ENCODE results near the gene CATSPERD.
"Not testable (repeated sequence)": the region's sequence is repeated elsewhere in the genome, so short reads cannot be mapped to it uniquely, and the experiment has no call there.

CATSPERD gene

DNA sequence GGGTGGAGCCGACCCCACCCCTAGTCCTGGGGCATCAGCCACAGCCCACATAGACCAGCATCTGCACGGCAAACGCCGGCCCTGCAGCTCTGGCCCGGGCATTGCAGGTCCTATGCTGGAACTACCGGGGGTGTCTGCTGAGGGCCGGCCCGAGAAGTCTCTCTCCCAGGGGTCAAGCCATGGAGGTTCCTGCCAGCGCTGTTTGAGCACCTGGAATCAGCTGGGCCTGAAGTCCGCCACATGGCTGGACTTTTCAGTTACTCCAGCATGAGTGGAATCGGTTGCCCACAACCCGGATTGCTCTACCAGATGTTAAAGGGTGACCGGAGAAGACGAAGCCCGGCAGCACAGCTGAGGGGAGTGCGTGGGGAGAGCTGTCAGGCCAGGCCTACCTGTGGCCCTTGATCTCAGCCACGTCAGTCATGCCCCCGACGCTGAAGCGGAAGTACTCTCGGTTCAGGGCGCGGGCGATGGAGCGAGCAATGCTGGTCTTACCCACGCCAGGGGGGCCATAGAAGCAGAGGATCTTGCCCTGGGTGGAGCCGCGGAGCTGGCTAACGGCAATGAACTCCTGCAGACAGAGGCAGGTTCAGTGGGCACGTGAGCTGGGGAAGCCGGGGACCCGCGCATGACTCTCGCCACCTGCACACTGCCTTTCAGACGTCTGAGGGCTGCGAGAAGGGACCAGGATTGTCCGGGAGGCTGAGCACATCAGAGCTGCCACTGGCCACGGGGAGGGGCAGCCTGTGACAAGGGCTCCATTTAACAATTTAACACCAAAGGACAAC lies 21.6 kb upstream of the CATSPERD start:
- TF ChIP-seq ZNF274 (IDR thresholded peaks at IDR 0.05; ENCODE audit: low read depth, low read length): no peak

DNA sequence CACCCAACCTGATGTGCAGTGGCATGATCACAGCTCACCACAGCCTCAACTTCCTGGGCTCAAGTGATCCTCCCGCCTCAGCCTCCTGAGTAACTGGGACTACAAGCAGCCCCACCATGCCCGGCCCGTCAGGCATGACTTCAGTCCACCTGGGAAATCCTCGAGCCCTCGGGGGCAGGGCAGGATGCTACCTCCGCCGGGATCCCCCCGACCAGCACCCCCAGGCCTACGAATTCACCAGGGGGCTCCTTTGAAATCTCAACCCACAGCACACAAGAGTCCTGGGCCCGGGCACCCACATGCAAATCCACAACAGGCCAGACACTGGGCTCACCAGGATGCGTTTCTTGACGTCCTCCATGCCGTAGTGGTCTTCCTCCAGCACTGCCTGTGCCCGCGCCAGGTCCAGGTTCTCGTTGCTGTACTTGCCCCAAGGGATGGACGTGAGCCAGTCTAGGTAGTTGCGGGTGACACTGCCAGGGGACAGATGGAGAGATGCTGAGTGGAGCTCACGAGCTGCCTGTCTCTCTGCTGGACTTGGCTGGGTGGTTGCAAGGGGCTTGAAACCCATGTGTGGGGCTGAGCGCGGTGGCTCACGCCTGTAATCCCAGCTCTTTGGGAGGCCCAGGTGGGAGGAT lies 19.9 kb upstream of the CATSPERD start:
- TF ChIP-seq ZNF274 (IDR thresholded peaks at IDR 0.05; ENCODE audit: low read depth, low read length): no peak
- H3K4me3 ChIP-seq (ENCODE audit: low read length): no peak overlapping the region

More for the DNA sequence above, 21.6 kb upstream of the CATSPERD start:
- H3K4me3 ChIP-seq (ENCODE audit: low read length): no peak overlapping the region

DNA sequence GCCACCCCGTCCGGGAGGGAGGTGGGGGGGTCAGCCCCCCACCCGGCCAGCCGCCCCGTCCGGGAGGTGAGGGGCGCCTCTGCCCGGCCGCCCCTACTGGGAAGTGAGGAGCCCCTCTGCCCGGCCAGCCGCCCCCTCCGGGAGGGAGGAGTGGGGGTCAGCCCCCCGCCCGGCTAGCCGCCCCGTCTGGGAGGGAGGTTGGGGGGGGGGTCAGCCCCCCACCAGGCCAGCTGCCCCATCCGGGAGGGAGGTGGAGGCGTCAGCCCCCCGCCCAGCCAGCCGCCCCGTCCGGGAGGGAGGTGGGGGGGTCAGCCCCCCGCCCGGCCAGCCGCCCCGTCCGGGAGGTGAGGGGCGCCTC lies 18.4 kb upstream of the CATSPERD start:
- H3K4me3 ChIP-seq (ENCODE audit: low read length): not testable (repeated sequence)

DNA sequence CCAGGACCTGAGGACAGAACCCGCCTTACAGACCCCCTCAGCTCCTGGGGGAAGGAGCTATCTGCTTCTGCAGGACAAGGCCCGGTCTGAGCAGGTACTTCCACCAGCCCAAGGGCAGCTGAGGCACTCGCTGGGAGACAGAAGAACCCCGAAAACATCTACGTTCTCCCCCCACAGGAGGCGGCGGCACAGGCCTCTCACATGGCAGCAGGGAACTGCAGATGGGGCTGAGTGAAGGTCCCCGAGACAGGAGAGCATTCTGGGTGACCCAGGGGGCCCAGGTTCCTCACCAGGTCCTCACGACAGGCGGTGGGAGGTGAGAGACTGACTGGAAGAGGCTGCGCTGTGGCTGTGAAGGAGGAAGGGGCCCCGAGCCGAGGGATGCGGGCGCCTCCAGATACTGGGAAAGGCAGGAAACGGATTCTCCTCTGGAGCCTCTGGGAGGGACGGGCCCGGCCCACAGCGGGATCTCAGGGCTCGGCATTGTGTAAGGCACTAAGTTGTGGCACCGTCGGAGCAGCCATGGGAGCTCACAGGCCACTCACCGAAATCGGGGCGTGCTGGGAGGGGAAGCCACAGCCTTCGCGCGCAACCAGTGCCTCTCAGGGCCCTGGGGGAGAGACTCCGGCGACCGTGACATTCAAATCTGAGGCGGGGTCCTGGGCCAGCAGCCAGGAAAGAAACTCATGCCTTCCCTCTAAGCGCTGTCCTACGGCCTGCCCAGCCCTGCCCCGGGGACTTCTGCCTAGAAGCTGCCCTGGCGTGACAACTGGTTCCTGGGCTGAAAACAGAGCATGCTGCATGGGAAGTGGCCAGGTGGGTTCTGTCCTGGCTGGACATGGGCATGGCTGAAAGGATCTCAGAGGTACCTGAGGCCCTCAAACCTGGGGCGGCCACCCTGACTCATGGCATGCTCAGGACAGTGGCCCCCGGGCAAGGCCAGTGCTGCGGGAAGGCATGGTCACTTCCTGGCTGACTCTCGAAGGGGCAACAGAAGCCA lies 16.3 kb upstream of the CATSPERD start:
- no peak for TF ChIP-seq ZNF274 (IDR thresholded peaks at IDR 0.05; ENCODE audit: low read depth, low read length)
- no peak overlapping the region for H3K4me3 ChIP-seq (ENCODE audit: low read length)

DNA sequence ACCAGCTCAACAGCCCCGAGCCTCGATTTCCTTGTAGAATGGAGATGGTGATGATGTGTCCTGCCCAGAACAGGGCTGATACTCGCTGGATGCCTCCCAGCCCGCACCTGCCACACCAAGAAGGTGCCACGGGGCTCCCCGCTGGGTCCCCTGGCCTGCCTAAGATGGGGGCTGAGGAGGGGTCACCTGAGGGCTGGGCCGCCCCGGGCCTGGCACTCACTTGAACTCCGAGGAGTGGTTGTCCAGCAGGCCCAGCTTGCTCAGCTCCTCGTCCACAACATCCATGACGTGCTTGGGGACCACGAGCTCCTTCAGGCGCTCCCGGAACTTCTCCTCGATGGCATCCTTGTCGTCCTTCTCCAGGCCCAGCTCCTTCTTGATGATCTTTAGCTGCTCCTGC lies 14.9 kb upstream of the CATSPERD start:
- H3K4me3 ChIP-seq (ENCODE audit: low read length): no peak overlapping the region
- no peak for TF ChIP-seq ZNF274 (IDR thresholded peaks at IDR 0.05; ENCODE audit: low read depth, low read length)

DNA sequence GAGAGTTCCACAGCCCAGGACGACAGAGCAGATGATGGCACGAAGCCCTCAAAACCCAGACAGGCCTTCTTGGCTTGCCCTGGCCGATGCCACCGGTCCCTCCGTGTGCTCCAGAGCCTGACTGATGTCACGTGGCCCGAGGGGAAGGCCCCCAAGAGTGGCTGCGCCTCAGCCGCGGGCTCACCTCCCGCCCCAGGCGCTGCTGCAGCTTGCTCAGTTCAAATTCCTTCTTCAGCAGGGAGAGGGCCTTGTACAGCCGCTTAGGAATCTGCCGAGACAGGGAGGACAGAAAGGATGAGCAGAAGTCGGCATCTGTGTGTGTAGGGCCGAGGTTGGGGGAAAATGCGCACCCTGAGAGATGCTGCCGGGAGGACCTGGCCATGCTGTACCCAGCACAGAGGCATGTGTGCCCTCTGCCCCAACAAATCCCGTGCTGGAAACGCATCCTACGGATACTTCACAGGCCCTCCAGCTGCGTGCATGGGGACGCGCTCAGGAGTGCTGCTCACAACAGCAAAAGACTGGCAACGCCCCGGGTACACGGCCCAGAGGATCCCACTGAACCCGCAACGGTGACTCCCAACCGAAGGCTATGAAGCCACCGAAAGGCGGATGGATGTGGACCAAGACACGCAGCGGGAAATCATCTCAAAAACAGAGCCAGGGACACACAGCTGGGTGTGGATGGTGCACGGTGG lies 13.4 kb upstream of the CATSPERD start:
- no peak for TF ChIP-seq ZNF274 (IDR thresholded peaks at IDR 0.05; ENCODE audit: low read depth, low read length)

DNA sequence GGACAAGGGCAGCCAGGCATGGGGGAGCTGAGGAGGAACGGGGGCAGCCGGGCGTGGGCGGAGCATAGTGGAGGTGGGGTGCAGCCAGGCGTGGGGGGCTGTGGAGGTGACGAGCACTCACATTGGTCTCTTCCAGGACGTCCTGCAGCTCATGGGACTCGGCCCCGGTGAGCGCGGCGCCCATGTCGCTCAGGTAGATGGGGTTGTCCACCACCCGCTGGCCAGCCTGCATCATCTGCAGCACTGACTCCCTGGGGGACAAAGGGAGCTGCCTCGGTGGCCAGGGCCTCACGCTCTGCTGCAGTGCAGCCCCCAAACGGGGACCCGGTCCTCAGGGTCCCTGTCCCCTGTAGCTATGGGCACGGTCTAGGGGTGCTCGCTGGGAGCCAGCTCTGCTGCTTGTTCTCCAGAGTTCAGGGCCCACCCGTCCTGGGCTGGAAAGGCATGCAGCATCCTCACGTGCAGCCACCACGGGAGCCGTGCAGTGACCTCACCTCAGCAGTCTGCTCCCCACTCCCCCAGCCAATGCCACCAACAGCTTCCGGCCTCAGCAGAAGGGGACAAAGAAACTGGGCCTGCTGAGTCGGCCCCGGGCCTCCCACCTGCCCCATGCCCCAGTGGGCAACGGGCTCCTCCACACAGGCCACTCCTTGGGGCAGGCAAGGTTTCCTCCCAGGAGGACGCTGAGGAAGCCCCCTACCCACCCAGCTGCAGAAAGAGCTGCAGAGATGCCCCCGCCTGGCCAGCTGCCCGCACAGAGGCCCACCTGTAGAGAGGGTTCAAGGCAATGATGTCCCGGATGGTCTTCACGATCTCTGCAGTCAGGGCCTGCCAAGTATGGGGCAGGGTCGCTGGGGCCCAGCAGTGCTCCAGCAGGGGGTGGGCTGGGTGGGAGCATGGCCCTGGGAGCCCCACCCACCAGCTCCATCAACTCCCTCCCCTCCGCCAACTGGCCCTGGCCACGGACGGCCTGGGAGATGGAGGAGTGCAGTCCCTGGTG lies 12.6 kb upstream of the CATSPERD start:
- no peak for TF ChIP-seq ZNF274 (IDR thresholded peaks at IDR 0.05; ENCODE audit: low read depth, low read length)
- H3K4me3 ChIP-seq (ENCODE audit: low read length): no peak overlapping the region

More for the DNA sequence above, 13.4 kb upstream of the CATSPERD start:
- H3K4me3 ChIP-seq (ENCODE audit: low read length): no peak overlapping the region

DNA sequence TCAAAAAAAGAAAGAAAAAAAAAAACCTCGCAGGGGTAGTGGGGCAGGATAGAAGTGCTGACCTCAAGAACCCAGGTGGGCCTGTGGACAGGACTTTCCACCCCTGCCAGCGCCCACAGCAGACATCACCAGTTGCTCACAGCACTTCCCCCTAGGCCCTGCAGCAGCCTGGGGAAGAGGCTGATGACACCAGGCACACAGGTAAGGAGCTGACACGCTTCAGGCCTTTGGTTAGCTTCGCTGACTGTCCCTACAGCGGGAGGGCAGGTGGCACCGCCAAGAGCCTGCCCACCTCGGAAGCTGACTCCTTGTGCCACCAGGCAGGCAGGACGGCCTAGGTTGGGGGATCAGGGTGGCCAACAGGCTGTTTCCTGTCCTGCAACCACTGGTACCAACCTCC lies 9.4 kb upstream of the CATSPERD start:
- no peak for TF ChIP-seq ZNF274 (IDR thresholded peaks at IDR 0.05; ENCODE audit: low read depth, low read length)
- H3K4me3 ChIP-seq (ENCODE audit: low read length): no peak overlapping the region

DNA sequence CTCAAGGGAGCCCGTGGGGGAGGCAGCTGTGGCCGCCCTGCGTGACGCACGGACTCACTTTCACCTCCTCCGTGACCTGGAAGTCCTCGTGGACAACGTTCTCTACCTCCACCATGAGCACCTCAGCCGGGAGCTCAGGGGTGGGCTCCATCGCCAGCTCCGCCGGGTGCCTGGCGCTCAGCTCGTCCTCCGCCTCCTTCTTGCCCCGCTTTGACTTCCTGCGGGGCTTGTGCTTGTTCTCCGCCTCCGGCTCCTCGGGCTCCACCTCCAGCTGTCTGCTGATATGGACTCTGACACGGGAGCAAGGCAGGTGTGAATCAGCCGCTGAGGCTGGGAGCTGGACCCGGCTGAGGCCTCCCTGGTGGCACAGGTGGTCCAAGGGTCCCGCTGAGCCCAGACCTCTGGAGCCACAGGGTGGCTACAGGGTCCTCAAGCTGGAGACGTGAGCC lies 8.7 kb upstream of the CATSPERD start:
- no peak overlapping the region for H3K4me3 ChIP-seq (ENCODE audit: low read length)
- TF ChIP-seq ZNF274 (IDR thresholded peaks at IDR 0.05; ENCODE audit: low read depth, low read length): no peak

DNA sequence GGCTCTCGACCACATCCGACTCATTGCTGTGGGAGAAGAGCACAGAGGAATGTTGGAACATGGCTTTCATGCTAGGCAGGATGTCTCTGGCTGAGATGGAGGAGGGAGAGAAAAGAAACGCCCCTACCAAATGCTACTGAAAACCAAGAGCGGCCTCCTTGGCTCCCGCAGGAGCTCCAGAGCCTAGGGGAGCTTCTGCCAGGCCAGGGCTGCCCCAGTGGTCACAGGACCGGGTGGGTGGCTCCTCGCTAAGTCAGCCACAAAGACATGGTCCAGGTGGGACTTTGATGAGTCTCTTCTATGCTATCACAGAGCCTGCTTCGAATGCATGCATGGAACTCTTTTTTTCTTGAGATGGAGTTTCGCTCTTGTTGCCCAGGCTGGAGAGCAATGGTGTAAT lies 7.2 kb upstream of the CATSPERD start:
- no peak overlapping the region for H3K4me3 ChIP-seq (ENCODE audit: low read length)
- TF ChIP-seq ZNF274 (IDR thresholded peaks at IDR 0.05; ENCODE audit: low read depth, low read length): no peak

DNA sequence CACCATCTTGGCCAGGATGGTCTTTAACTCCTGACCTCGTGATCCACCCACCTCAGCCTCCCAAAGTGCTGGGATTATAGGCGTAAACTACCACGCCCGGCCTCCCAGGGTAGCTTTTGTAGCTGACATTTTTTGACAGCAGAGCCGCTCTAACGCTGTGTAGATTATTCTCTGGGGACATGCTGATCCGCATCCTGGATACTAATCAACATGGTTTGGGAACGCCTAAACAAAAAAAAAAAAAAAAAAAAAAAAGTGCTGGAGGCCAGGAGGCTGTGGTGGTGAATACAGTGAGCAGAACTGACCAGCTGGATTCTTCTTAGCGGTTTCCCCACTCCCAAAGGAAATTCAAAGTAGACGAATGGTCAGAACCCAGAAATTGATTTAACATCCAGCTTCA lies 5.6 kb upstream of the CATSPERD start:
- TF ChIP-seq ZNF274 (IDR thresholded peaks at IDR 0.05; ENCODE audit: low read depth, low read length): no peak
- H3K4me3 ChIP-seq (ENCODE audit: low read length): no peak overlapping the region

DNA sequence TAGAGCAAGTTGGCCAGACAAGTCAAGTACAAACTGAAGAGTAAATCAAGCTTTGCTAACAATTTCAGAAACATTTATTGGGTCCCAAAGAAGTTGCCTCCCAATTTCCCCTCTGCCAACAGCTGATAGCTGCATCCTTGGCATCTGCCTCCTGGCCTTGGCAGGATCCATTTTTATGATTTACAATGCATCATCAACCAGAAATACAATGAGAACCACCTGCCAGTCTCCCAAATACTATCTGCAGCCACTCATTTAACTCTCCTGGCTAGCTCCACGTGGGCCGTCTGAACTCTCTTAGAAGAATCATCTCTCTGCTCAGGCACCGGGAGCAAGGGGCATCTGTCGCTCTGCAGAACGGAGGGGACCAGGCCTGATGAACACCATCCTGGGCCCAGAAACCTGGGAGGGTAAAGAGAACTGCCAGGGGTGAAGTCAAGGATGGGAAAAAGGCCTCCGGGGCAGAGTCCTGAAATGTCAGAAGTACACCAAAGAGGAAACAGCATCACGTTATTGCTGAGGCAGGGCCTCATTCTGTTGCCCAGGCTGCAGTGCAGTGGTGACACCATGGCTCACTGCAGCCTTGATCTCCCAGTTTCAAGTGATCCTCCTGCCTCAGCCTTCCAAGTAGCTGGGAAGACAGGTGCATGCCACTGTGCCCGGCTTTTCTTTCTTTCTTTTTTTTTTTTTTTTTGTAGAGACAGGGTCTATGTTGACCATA lies 3.1 kb upstream of the CATSPERD start:
- H3K4me3 ChIP-seq (ENCODE audit: low read length): no peak overlapping the region
- no peak for TF ChIP-seq ZNF274 (IDR thresholded peaks at IDR 0.05; ENCODE audit: low read depth, low read length)
